Measurements from ENCODE around the gene VSIG10L2. TPM values are rescaled to one million over a fixed set of nuclear protein-coding genes. Genes with fewer than 3 reads are reported as not detected.

VSIG10L2 gene
- total RNA-seq, 2 experiments from 2014 or later = not detected

DNA sequence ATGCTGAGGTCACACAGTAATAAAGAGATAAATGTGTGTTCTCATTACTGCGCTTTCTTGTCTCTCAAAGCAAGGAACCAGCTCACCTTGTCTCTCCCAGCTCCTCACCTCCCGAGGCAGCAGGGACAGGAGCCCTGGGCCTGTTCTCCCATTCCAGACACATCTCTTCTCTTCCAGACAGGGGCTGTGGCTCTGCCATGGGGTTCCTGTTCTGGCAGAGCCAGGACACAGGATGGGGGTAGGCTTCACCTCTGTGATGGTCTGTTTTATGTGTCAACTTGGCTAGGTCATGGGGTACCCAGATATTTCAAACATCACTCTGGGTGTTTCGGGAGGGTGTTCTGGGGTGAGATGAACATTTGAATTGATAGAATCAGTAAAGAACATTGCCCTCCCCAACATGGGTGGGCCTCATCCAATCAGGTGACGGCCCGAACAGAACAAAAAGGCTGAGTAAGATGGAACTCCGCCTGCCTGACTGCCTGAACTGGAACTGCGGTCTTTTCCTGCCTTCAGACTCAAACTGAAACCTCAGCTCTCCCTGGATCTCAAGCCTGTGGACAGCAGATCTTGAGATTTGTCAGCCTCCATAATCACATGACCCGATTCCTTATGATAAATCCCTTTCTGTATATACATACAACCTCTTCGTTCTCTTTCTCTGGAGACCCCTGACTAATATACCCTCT lies 2.0 kb upstream of the VSIG10L2 start:
- ATAC-seq = no peak
- no peak overlapping the region for H3K4me3 Mint-ChIP-seq
- intact Hi-C loops (cut with micrococcal nuclease) = no loop called here
- peaks cover 6% of the 10 kb centered on the region for H3K4me1 Mint-ChIP-seq (ENCODE audit: low read depth)
- H3K36me3 Mint-ChIP-seq (ENCODE audit: low read depth) = no peaks in the 10 kb centered on the region
- CTCF ChIA-PET = interaction anchor here (0.6 to 4.1 kb wide), 6 partner anchors 7 to 250 kb away, joined by 3 to 30 read pairs (median 4); no protein-coding TSS in a partner anchor
- H3K27ac Mint-ChIP-seq = no peak overlapping the region
- TF ChIP-seq CTCF (IDR thresholded peaks at IDR 0.05) = no peak
- peaks cover 2% of the 10 kb centered on the region for H3K27me3 Mint-ChIP-seq
- no peaks in the 10 kb centered on the region for H3K9me3 Mint-ChIP-seq
- POLR2A ChIA-PET = no interaction called here
- DNase-seq = no peak

- no peaks in the 10 kb centered on the region for H3K9me3 Mint-ChIP-seq
- no peak overlapping the region for H3K4me3 Mint-ChIP-seq
- H3K4me1 Mint-ChIP-seq (ENCODE audit: low read depth) = peaks cover 4% of the 10 kb centered on the region
- intact Hi-C loops (cut with micrococcal nuclease) = no loop called here
- ATAC-seq (no peak), DNase-seq (no peak)
- no peaks in the 10 kb centered on the region for H3K36me3 Mint-ChIP-seq (ENCODE audit: low read depth)
- ChIA-PET CTCF (interaction anchor here (2.0 to 4.1 kb wide), 2 partner anchors 135 to 249 kb away, joined by 4 to 30 read pairs; no protein-coding TSS in a partner anchor), POLR2A (no interaction called here)
- peaks cover 2% of the 10 kb centered on the region for H3K27me3 Mint-ChIP-seq
- no peak overlapping the region for H3K27ac Mint-ChIP-seq
- no peak for TF ChIP-seq CTCF (IDR thresholded peaks at IDR 0.05)
Observed at GRCh38 chr11:125944350-125945010, 1.4 kb upstream of the VSIG10L2 start.

- no peak overlapping the region for H3K27ac Mint-ChIP-seq
- no peaks in the 10 kb centered on the region for H3K36me3 Mint-ChIP-seq (ENCODE audit: low read depth)
- H3K27me3 Mint-ChIP-seq = peaks cover 2% of the 10 kb centered on the region
- peaks cover 4% of the 10 kb centered on the region for H3K4me1 Mint-ChIP-seq (ENCODE audit: low read depth)
- H3K9me3 Mint-ChIP-seq = no peaks in the 10 kb centered on the region
- no peak overlapping the region for H3K4me3 Mint-ChIP-seq
- ATAC-seq = no peak
- TF ChIP-seq CTCF (IDR thresholded peaks at IDR 0.05) = no peak
- intact Hi-C loops (cut with micrococcal nuclease) = no loop called here
- ChIA-PET CTCF (interaction anchor here (2.0 to 4.1 kb wide), 2 partner anchors 134 to 248 kb away, joined by 4 to 30 read pairs; no protein-coding TSS in a partner anchor), POLR2A (interaction anchor here (0.6 kb wide), 1 partner anchor 48 kb away, joined by 3 read pairs; no protein-coding TSS in a partner anchor)
- no peak for DNase-seq
Observed at GRCh38 chr11:125945011-125945796, 640 bp upstream of the VSIG10L2 start.

GRCh38 chr11:125946712-125947418 lies 1.0 kb downstream of the VSIG10L2 start:
- no peak overlapping the region for H3K27ac Mint-ChIP-seq
- no peaks in the 10 kb centered on the region for H3K9me3 Mint-ChIP-seq
- ATAC-seq (no peak), DNase-seq (no peak)
- CTCF ChIA-PET = no interaction called here
- peaks cover 3% of the 10 kb centered on the region for H3K27me3 Mint-ChIP-seq
- TF ChIP-seq CTCF (IDR thresholded peaks at IDR 0.05) = no peak
- intact Hi-C loops (cut with micrococcal nuclease) = no loop called here
- H3K4me1 Mint-ChIP-seq (ENCODE audit: low read depth) = peaks cover 4% of the 10 kb centered on the region
- POLR2A ChIA-PET = no interaction called here
- H3K4me3 Mint-ChIP-seq = no peak overlapping the region
- H3K36me3 Mint-ChIP-seq (ENCODE audit: low read depth) = no peaks in the 10 kb centered on the region
